ENCODE results near the gene COX8C.
"Not testable (repeated sequence)": the region's sequence is repeated elsewhere in the genome, so short reads cannot be mapped to it uniquely, and the experiment has no call there.

Gene COX8C

GRCh38 chr14:93379831-93380230 lies 32.8 kb downstream of the COX8C start:
- no peak for DNase-seq

GRCh38 chr14:93381644-93382043 lies 34.7 kb downstream of the COX8C start:
- no peak for DNase-seq

- DNase-seq = not testable (repeated sequence)
Observed at GRCh38 chr14:93384256-93384655, 37.3 kb downstream of the COX8C start.

DNA sequence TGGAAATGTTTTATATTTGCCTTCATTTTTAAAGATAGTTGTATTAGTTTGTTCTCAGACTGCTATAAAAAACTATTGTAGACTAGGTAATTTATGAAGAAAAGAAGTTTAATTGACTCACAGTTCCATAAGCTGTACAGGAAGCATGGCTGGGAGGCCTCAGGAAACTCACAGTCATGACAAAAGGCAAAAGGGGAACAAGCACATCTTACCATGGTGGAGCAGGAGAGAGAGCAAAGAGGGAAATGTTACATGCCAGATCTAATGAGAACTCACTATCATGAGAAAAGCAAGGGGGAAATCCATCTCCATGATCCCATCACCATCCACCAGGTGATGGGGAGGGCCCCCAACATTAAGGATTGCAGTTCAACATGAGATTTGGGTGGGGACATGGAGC lies 48.2 kb downstream of the COX8C start:
- DNase-seq = no peak

DNA sequence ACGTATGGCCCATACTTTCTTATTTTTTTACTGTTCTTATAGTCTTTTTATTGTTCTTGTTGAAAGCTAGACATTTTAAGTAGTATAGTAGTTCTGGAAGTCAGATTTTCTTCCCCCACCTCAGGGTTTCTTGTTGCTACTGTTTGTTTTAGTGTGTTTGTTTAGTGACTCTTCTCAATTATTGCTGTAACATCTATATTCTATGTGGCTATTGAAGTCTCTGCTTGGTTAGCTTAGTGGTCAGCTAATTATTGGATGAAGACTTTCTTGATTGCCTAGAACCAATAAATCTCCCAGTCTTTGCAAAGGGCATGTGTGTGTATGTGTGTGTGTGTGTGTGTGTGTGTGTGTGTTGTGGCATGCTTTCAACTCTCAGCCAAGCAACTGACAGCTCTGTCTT lies 49.5 kb downstream of the COX8C start:
- no peak for DNase-seq
